Cardiac fibroblast (primary cell): Measurements from ENCODE around the gene MSN.

Experiments
- DNase-seq, 2 donors: peaks; one replicate each; pipeline versions ENCODE4 v3.0.0 to v3.0.0-alpha.2; 2010; ENCODE audit warnings: low read depth in 2 of 2
- H3K4me3 ChIP-seq, 2 donors: replicated peaks in 1 of 2; 1 replicate in 1 of 2; 2 replicates in 1 of 2; pipeline ENCODE4 v1.5.1; 2011; ENCODE audit warnings: low read depth in 2 of 2, low read length in 2 of 2, mild to moderate bottlenecking in 2 of 2, moderate library complexity in 1 of 2
- CTCF ChIP-seq: IDR thresholded peaks from one replicate; pipeline ENCODE4 v1.5.1; 2011; ENCODE audit warnings: low read depth, mild to moderate bottlenecking, low read length, inconsistent platforms

Gene MSN

GRCh38 chrX:65686236-65686635, 18.8 kb downstream of the MSN start:
- no peak for TF ChIP-seq CTCF
- no peak overlapping the region for H3K4me3 ChIP-seq
- no peak for DNase-seq

GRCh38 chrX:65687367-65687766, 19.9 kb downstream of the MSN start:
- no peak for DNase-seq
- no peak overlapping the region for H3K4me3 ChIP-seq
- no peak for TF ChIP-seq CTCF

- peak; percentile 51 to 73 for DNase-seq
- TF ChIP-seq CTCF, result no peak
- no peak overlapping the region for H3K4me3 ChIP-seq
These were observed 21.0 kb downstream of the MSN start for GRCh38 chrX:65688403-65688871.

GRCh38 chrX:65689377-65689776, 21.9 kb downstream of the MSN start:
- no peak for DNase-seq
- H3K4me3 ChIP-seq, result no peak overlapping the region
- no peak for TF ChIP-seq CTCF

GRCh38 chrX:65690057-65690855, 22.8 kb downstream of the MSN start:
- H3K4me3 ChIP-seq, result no peak overlapping the region
- TF ChIP-seq CTCF, result no peak
- DNase-seq, result peak; percentile 46 to 88

GRCh38 chrX:65695849-65696449, 28.5 kb downstream of the MSN start:
- no peak overlapping the region for H3K4me3 ChIP-seq
- DNase-seq, result no peak
- TF ChIP-seq CTCF, result no peak

- no peak for TF ChIP-seq CTCF
- H3K4me3 ChIP-seq, result no peak overlapping the region
- DNase-seq, result no peak
These were observed 29.2 kb downstream of the MSN start for GRCh38 chrX:65696613-65697012.
